GM15510 (cell line): Measurements from ENCODE around the gene TMEM35A.

Experiments used
- POLR2A ChIP-seq: IDR thresholded peaks from 3 replicates; pipeline ENCODE4 v1.6.1; 2011; ENCODE audit warnings: borderline replicate concordance; ENCODE audit not compliant: insufficient read length; ENCODE audit errors: extremely low read depth

Gene TMEM35A

DNA sequence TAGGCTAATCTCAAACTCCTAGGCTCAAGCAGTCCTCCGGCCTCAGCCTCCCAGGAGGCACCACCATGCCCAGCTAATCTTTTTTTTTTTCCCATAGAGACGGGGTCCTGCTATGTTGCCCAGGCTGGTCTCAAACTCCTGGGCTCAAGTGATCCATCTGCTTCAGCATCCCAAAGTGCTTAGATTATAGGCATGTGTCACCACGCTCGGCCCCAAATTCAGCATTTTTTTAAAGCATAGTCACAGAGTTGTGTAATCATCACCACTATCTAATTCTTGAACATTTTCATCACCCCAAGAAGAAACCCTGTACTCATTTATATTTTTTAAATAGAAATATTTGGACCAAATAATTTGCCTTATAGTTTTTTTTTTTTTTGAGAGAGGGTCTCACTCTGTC is 29.6 kb downstream of the TMEM35A start:
- TF ChIP-seq POLR2A: no peak

DNA sequence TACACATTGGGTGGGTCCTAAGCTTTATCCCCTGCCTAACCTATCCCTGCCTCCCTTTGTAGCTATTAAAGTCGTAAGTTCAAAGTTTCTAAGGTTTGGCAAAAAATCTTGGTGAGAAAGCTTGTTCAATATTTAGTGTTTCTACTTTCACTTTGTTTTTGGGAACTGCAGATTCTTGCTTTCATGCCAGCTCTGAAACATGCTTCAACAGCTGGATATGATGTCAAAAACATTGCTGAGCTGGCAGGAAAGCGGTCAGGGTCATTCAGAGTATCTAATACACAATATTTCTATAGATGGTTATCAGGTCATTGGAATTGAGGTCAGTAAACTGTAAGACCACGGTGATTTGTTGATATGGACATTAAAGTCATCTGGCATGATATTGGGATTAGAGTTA is 39.0 kb downstream of the TMEM35A start:
- TF ChIP-seq POLR2A: no peak

DNA sequence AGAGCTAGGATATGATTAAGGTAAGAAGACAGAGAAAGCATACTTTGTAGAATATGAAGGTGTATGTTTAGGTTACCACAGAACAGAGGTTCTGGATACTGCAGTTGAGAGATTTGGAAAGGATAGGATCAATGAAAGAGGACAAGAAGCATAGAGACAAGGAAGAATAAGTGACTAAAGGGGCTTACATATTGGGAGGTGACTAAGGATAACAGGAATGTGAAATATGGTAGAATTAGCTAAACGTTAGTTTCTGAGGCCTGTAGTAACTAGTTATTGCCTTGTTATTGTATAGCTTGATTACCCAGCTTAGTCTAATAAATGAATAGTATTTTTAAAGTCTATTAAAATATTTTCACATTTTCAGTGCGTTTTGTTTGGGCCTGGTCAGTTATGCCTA is 57.6 kb downstream of the TMEM35A start:
- TF ChIP-seq POLR2A: no peak
